ENCODE data around the gene GCA. TPM values are rescaled to one million over a fixed set of nuclear protein-coding genes. Genes with fewer than 3 reads are reported as not detected.

GCA gene
- total and polyA plus RNA-seq, 2 of the 8 experiments (the other 6 are each of a cell fraction or from before 2014, with no cell fraction given): 37.4 to 42.0 TPM

- POLR2A ChIA-PET (ENCODE audit: partially characterized antibody): no interaction called here
- no peak overlapping the region for H3K4ac ChIP-seq (replicated peaks; ENCODE audit: insufficient read length, low read depth, low read length)
- H3K23me2 ChIP-seq (ENCODE audit: low read depth, low read length): no peaks in the 10 kb centered on the region
- no peak overlapping the region for H3K9ac ChIP-seq (replicated peaks in 1 of 4; ENCODE audit: extremely low read depth in 1 of 4, low read depth in 3 of 4, low read length in 3 of 4)
- H2BK5ac ChIP-seq (ENCODE audit: low read depth, low read length): no peak overlapping the region
- no peaks in the 10 kb centered on the region for H3K9me3 ChIP-seq (ENCODE audit: insufficient read depth in 2 of 2, low read depth in 1 of 2, low read length in 1 of 2)
- no peaks in the 10 kb centered on the region for H4K20me1 ChIP-seq (replicated peaks in 1 of 2; ENCODE audit: control insufficient read depth in 1 of 2, insufficient read depth in 2 of 2, low read length in 2 of 2)
- CTCF ChIA-PET (ENCODE audit: partially characterized antibody): interaction anchor here (1.3 kb wide), 1 partner anchor 18 kb away, joined by 3 read pairs; no protein-coding TSS in a partner anchor
- H4K5ac ChIP-seq (ENCODE audit: insufficient read length, low read depth, low read length): no peak overlapping the region
- no peak overlapping the region for H2BK15ac ChIP-seq (ENCODE audit: low read length)
- no peak overlapping the region for H2AK5ac ChIP-seq (ENCODE audit: low read depth, low read length)
- no peak overlapping the region for H3K27ac ChIP-seq (ENCODE audit: low read depth, low read length)
- H3K4me1 ChIP-seq (replicated peaks in 1 of 4; ENCODE audit: control insufficient read depth in 3 of 4, insufficient read depth in 4 of 4, low read length in 3 of 4): no peaks in the 10 kb centered on the region
- no peaks in the 10 kb centered on the region for H3K79me1 ChIP-seq (ENCODE audit: low read depth, low read length)
- no peak overlapping the region for H3K23ac ChIP-seq (ENCODE audit: insufficient read length)
- no peak overlapping the region for H2BK12ac ChIP-seq (ENCODE audit: low read depth, low read length)
- no peak for FAIRE-seq
- H3K18ac ChIP-seq (ENCODE audit: extremely low read depth, low read length): no peak overlapping the region
- H3K4me3 ChIP-seq (ENCODE audit: extremely low read depth in 1 of 4, insufficient read depth in 2 of 4, low read depth in 3 of 4, low read length in 4 of 4): no peak overlapping the region
- H2BK120ac ChIP-seq (replicated peaks; ENCODE audit: low read depth, low read length): no peak overlapping the region
- H3K14ac ChIP-seq (ENCODE audit: insufficient read length): no peak overlapping the region
- H4K8ac ChIP-seq (ENCODE audit: extremely low read depth, insufficient read depth, low read length): no peak overlapping the region
- H2BK20ac ChIP-seq (ENCODE audit: low read length): no peak overlapping the region
- no peak overlapping the region for H3K56ac ChIP-seq (replicated peaks; ENCODE audit: insufficient read length, low read depth, low read length)
- H4K91ac ChIP-seq (replicated peaks; ENCODE audit: insufficient read length, low read length): no peak overlapping the region
- DNase-seq (ENCODE audit: low read depth in 1 of 2, low spot score in 2 of 2): no peak
- H3K79me2 ChIP-seq (ENCODE audit: control insufficient read depth in 1 of 2, insufficient read depth in 2 of 2, low read length in 2 of 2): no peaks in the 10 kb centered on the region
- no peak overlapping the region for H2AFZ ChIP-seq (ENCODE audit: low read length)
- no peaks in the 10 kb centered on the region for H3K27me3 ChIP-seq (replicated peaks in 1 of 4; ENCODE audit: control insufficient read depth in 3 of 4, extremely low read depth in 1 of 4, insufficient read depth in 3 of 4, low read length in 3 of 4)
- H3K36me3 ChIP-seq (ENCODE audit: control insufficient read depth in 2 of 4, insufficient read depth in 4 of 4, low read length in 3 of 4): no peaks in the 10 kb centered on the region
- H3K4me2 ChIP-seq (ENCODE audit: insufficient read depth in 1 of 2, low read depth in 2 of 2, low read length in 2 of 2): no peak overlapping the region
- TF ChIP-seq CBX8 (IDR thresholded peaks at IDR 0.05; ENCODE audit: borderline replicate concordance, low read depth, low read length) (no peak), GABPA (IDR thresholded peaks at IDR 0.05; ENCODE audit: borderline replicate concordance, insufficient read depth, low read length) (no peak), POU5F1 (IDR thresholded peaks at IDR 0.05; ENCODE audit: low read depth, low read length) (no peak), BCL11A (IDR thresholded peaks at IDR 0.05; ENCODE audit: low read depth in 2 of 2, low read length in 2 of 2) (no peak), SRF (IDR thresholded peaks at IDR 0.05; ENCODE audit: low read depth, low read length) (no peak), RAD21 (IDR thresholded peaks at IDR 0.05 in 1 of 2, conservative IDR thresholded peaks at IDR 0.05 in 1 of 2; ENCODE audit: low read depth in 2 of 2, low read length in 2 of 2) (no peak), TBP (IDR thresholded peaks at IDR 0.05; ENCODE audit: low read depth, low read length) (no peak), HDAC2 (IDR thresholded peaks at IDR 0.05; ENCODE audit: borderline replicate concordance in 1 of 2, low read depth in 2 of 2, low read length in 2 of 2) (no peak), EZH2 (IDR thresholded peaks at IDR 0.05; ENCODE audit: low read depth, low read length, severe bottlenecking) (no peak), KDM1A (IDR thresholded peaks at IDR 0.05; ENCODE audit: borderline replicate concordance, low read length) (no peak)
- TF ChIP-seq, protein P1, sequence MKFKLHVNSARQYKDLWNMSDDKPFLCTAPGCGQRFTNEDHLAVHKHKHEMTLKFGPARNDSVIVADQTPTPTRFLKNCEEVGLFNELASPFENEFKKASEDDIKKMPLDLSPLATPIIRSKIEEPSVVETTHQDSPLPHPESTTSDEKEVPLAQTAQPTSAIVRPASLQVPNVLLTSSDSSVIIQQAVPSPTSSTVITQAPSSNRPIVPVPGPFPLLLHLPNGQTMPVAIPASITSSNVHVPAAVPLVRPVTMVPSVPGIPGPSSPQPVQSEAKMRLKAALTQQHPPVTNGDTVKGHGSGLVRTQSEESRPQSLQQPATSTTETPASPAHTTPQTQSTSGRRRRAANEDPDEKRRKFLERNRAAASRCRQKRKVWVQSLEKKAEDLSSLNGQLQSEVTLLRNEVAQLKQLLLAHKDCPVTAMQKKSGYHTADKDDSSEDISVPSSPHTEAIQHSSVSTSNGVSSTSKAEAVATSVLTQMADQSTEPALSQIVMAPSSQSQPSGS (IDR thresholded peaks at IDR 0.05; ENCODE audit: low read length): no peak
- TF ChIP-seq, protein P2, sequence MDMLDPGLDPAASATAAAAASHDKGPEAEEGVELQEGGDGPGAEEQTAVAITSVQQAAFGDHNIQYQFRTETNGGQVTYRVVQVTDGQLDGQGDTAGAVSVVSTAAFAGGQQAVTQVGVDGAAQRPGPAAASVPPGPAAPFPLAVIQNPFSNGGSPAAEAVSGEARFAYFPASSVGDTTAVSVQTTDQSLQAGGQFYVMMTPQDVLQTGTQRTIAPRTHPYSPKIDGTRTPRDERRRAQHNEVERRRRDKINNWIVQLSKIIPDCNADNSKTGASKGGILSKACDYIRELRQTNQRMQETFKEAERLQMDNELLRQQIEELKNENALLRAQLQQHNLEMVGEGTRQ (IDR thresholded peaks at IDR 0.05; ENCODE audit: low read length): no peak
Measured at GRCh38 chr2:162372818-162373217, 28.9 kb downstream of the GCA start.

Data from H1 (cell line).